Measurements from ENCODE around the gene ATXN7L3. TPM values are rescaled to one million over a fixed set of nuclear protein-coding genes. Genes with fewer than 3 reads are reported as not detected.

The ATXN7L3 gene
- total RNA-seq, 3 donors from 2014 or later, result 86.8 to 96.4 (median 89.0) TPM

GRCh38 chr17:44191369-44191768 lies 8.3 kb downstream of the ATXN7L3 start:
- ATAC-seq (no peak), DNase-seq (no peak)
- no peak for TF ChIP-seq CTCF (IDR thresholded peaks at IDR 0.05)
- Histone ChIP-seq H3K36me3 (ENCODE audit: low read depth) (peaks cover 4% of the 10 kb centered on the region), H3K4me1 (ENCODE audit: low read depth) (peaks cover 19% of the 10 kb centered on the region), H3K9me3 (no peaks in the 10 kb centered on the region), H3K4me3 (no peak overlapping the region)
- intact Hi-C loops (cut with DNase I, micrococcal nuclease), result no loop called here

- DNase-seq, result no peak
- peaks cover 24% of the 10 kb centered on the region for H3K4me1 ChIP-seq (ENCODE audit: low read depth)
- no peak for ATAC-seq
- H3K36me3 ChIP-seq (ENCODE audit: low read depth), result peaks cover 4% of the 10 kb centered on the region
- intact Hi-C loops (cut with DNase I, micrococcal nuclease), result no loop called here
- H3K9me3 ChIP-seq, result no peaks in the 10 kb centered on the region
- no peak for TF ChIP-seq CTCF (IDR thresholded peaks at IDR 0.05)
- no peak overlapping the region for H3K4me3 ChIP-seq
Observed at GRCh38 chr17:44190481-44190880, 9.2 kb downstream of the ATXN7L3 start.

- no peak for TF ChIP-seq CTCF (IDR thresholded peaks at IDR 0.05)
- H3K9me3 ChIP-seq, result no peaks in the 10 kb centered on the region
- H3K4me1 ChIP-seq (ENCODE audit: low read depth), result peaks cover 31% of the 10 kb centered on the region
- ATAC-seq, result no peak
- no peak overlapping the region for H3K4me3 ChIP-seq
- peak in 1 of 3 donors; percentile 32 for DNase-seq
- intact Hi-C loops (cut with DNase I, micrococcal nuclease), result no loop called here
- H3K36me3 ChIP-seq (ENCODE audit: low read depth), result no peaks in the 10 kb centered on the region
Observed at GRCh38 chr17:44188576-44189403, 10.9 kb downstream of the ATXN7L3 start.

GRCh38 chr17:44187131-44187899 lies 12.4 kb downstream of the ATXN7L3 start:
- ATAC-seq (peak; percentile 69), DNase-seq (peak in 1 of 3 donors; percentile 55)
- Histone ChIP-seq H3K9me3 (no peaks in the 10 kb centered on the region), H3K36me3 (ENCODE audit: low read depth) (no peaks in the 10 kb centered on the region), H3K4me1 (ENCODE audit: low read depth) (peaks cover 22% of the 10 kb centered on the region), H3K4me3 (peak overlapping the region; percentile 78)
- intact Hi-C loops (cut with DNase I, micrococcal nuclease), result no loop called here
- no peak for TF ChIP-seq CTCF (IDR thresholded peaks at IDR 0.05)

- Histone ChIP-seq H3K4me3 (peak within 1 kb of the TSS; percentile 78), H3K36me3 (ENCODE audit: low read depth) (no peaks in the 10 kb centered on the region), H3K4me1 (ENCODE audit: low read depth) (peaks cover 16% of the 10 kb centered on the region), H3K9me3 (no peaks in the 10 kb centered on the region)
- intact Hi-C loops (cut with DNase I, micrococcal nuclease), result no loop called here
- DNase-seq (peak; percentile 99 to 100 (median 100)), ATAC-seq (peak; percentile 98)
- TF ChIP-seq CTCF (IDR thresholded peaks at IDR 0.05), result no peak
Observed at GRCh38 chr17:44186307-44187130, 13.2 kb downstream of the ATXN7L3 start, which contains the start of gene TMUB2. TMUB2 (plus strand) TSS chr17:44186972; CDS start chr17:44187709, 737 bp downstream.

All from mucosa of descending colon (tissue), 3 donors.